NCI-H526 treated with DMSO at 0.1 percent for 48 hours (cell line): ENCODE data around the gene AK9.
A peak's percentile ranks its signal among the peaks of the same experiment; 100 is the strongest.
"Not testable (repeated sequence)": the region's sequence is repeated elsewhere in the genome, so short reads cannot be mapped to it uniquely, and the experiment has no call there.

Source experiments
- DNase-seq: peaks from one replicate; lab custom pipeline; 2025; lab: John Stamatoyannopoulos, UW

Gene AK9

DNA sequence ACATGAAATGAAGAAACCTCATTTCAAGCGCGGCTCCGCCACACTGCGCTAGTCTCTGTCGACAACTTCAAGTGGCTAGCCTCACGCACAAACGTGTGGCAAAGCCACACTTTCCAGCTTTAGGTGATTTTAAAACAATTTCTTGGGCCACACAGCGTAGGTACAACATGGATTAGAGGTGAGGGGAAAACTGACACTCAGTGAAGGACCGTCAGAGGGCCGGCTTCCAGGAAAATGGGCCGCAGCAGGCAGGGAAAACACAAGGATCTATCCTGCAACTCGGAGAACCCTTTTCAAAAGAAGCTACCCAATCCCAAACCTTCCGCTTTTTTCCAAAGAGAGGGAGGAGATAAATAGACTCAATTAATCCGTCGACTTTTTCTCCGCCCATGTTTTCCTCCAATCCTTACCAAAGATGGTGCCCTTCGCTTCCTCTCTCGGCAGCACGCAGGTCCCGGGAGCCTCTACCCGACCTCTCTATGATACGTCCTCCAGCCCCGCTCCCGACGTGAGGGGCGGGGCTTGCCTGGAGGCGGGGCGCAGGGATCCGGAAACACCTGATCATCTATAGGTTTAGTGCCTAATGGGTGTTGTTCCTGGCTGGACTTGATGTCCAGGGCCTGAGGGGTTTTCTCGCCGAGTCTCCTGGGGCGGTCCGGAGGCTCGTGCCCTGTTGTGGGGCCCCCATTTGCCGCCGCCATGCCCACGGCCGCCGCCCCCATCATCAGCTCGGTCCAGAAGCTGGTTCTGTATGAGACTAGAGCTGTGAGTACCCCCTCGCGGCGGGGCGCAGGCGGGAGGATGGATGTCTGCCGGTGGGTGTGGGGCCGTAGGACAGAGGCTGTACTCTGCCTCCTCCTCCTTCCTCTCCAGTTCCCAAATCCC lies at the start of gene AK9, which contains the start of gene FIG4:
Gene AK9, minus strand, starts transcription at position 466 of the 885 bp plus-strand sequence. CDS start 15,457 bp downstream, outside the sequence.
Gene FIG4, plus strand, starts transcription at position 560 of the 885 bp plus-strand sequence. Its CDS starts 140 bp downstream, at position 700.
- peak; percentile 90 for DNase-seq

DNA sequence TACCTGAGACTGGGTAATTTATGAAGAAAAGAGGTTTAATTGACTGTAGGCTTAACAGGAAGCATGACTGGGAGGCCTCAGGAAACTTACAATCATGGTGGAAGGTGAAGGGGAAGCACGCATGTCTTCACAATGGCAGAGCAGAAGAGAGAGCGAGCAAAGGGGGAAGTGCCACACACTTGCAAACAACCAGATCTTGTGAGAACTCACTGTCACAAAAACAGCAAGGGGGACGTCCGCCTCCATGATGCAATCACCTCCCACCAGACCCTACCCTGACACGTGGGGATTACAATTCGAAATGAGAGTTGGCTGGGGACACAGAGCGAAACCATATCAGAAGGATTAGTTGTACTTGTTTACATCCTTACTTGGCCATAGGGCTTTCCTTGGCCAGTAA lies 49.8 kb upstream of the AK9 start:
- DNase-seq: no peak

DNA sequence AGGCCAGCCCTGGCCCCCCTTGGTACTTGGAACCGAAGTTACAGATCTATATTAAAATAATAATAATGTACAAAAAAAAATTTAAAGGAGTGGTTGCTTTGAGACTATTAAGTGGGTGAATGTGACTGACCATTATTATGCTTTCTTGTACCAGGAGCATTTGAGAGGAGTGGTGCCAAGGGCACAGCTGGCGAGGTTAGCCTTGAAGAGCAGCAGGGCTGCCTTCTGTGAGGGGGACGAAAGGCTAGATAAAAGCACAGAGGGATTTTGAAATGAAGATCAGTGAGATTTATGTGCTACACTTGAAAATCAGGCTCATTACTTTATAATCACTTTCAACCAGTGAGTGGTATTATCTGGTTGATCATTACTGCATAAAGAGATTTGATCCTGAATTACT lies 48.7 kb upstream of the AK9 start:
- DNase-seq: no peak

DNA sequence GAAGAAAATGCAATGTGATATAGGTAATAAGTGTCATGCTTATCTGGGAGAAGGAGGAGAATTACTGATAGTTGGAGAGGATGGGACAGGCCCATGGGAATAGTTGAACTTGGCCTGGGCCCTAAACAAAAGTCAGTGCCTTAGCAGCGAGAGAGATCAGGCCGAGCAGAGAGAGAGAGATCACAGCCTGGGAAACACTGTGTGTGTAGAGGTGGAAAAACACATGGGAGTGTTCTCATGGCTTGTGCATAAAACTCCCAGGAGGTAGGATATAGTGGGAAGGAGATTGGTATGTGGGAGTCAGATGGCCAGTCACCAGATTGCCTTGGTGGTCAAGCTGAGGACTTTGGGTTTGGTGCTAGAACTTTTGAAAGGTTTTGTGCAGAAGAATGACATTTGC lies 47.7 kb upstream of the AK9 start:
- no peak for DNase-seq

DNA sequence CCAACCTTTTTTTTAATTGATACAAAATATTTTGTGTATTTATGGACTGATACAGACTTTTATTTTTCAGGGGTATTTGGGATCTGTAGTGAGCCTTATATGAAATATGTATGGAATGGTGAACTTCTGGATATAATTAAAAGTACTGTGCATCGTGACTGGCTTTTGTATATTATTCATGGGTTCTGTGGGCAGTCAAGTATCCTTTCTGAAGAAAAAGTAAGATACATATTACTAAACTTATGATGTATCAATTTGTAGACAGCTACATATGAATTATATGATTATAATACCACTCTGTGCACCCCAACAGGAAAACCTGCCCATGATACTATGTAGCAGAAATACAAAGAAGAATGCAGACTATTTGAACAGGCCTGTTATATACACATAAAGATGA lies 47.3 kb upstream of the AK9 start:
- no peak for DNase-seq

DNA sequence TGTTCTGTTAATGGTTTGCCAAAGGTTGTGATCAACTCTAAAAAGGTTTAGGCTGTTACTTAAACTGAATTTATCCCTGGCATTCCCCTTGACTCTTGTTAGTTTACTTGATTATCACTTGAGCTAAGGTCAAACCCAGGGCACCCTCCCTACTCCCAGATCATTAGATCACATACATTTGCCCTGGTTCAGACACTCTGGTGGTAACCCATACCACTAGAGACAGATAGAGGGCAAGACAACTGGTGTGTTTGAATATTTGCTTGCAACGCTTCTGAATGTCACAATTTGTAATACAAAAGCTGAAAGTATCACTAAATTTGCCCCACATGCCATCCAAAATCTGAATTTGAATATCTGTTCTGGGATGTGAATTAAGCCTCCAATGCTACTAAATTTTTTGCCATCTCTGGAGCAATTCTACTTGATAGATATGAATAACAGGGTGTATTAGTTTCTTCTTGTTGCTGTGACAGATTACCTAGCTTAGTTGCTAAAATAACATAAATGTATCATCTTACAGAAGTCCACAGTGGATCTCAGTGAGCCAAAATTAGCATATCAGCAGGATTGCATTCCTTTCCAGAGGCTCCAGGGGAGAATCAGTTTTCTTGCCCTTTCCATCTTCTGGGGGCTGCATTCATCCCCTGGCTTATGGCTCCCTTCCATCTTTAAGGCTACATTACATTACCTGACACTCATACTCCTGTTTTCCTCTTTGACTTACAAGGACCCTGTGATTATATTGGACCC lies 45.4 kb upstream of the AK9 start:
- no peak for DNase-seq

DNA sequence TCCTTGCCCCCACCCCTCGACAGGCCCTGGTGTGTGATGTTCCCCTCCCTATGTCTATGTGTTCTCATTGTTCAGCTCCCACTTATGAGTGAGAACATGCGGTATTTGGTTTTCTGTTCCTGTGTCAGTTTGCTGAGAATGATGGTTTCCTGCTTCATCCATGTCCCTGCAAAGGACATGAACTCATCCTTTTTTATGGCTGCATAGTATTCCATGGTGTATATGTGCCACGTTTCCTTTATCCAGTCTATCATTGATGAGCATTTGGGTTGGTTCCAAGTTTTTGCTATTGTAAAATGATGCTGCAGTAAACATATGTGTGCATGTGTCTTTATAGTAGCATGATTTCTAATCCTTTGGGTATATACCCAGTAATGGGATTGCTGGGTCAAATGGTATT lies 34.2 kb upstream of the AK9 start:
- not testable (repeated sequence) for DNase-seq

DNA sequence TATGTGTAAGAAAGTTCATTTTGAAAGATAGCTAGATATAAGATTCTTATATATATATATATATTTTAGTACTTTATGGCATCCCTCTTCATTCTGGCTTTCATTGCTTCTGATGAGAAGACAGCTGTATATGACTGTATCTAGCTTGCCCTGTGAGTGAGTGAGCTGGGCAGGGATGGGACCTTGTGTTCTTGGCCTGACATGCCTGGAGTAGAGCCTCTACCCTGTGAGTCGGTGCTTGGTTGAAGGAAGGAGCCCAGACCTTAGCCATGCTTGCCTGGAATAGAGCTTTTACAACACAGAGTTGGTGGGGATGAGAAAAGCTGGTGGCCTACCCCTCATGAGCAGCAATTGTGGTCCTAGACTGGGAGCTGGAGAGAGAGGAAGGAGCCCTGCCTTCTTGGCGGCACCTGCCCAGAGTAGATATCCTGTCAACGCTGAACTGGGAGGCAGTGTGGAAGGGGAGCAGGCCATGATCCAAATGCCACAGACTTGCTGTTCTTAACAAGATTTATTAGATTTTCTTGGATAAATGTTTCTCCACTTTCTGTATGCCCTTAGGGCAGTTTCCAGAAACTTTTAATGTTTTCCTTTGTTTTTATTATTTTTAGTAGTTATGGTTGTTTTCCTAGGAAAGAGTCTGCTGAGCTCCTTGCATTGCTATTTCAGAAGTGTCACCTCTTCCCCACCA lies 31.7 kb upstream of the AK9 start:
- no peak for DNase-seq

DNA sequence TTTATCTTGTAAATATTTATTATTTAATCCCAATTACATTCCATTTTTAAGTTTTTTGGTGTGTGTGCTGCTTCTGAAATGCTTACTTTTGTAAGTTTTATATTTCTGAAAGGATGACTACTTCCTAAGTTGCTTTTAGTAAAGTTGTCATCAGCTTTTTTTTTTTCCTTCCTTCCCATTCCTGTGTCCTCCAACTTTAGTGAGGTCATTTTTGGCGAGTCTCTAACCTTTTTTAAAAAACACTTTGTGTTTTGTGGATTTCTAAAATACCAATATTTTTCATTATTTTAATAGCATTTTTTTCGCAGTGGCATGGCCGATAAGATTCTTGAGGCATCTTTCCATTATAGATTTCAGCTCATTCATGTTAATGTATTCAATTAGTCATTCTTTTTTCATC lies 31.0 kb upstream of the AK9 start:
- no peak for DNase-seq

DNA sequence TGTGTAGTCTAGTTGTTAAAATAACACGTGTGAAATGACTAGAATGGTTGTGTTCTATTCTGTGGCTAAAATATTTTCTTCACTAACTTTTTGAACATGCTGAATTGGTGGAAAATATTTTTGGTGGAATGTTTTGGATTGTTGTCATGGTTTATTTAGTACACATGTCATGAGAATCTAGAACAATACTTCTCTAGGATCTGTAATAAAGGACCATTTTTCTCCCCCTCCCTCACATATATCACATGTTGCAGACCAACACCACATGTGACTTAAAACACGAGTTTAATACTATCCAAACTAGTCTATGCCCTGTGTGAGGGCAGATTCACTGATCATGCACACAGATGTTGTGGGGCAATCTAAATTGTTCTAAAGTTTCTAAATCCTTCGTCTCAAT lies 29.3 kb upstream of the AK9 start:
- no peak for DNase-seq

DNA sequence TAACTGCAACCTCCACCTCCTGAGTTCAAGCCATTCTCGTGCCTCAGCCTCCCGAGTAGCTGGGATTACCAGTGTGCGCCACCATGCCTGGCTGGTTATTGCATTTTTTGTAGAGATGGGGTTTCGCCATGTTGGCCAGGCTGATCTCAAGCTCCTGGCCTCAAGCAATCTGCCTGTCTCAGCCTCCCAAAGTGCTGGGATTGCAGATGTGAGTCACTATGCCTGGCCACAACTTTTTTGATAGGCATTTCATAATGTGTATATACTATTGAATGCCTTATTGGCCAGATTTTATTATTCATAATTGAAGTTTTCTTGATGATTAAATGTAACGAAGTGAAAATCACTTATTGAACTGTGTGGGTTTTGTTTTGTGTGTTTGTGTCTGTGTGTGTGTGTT lies 28.0 kb upstream of the AK9 start:
- no peak for DNase-seq

DNA sequence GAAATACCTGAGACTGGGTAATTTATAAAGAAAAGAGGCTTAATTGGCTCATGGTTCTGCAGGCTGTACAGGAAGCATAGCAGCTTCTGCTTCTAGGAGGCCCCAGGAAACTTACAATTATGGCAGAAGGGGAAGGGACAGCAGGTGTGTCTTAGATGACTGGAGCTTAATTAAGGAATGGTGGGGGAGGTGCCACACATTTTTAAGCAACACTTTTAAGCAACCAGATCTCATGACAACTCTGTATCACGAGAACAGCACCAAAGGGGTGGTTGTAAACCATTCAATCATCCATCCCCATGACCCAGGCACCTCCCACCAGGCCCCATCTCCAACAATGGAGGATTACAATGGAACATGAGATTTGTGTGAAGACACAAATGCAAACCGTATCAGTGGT lies 27.0 kb upstream of the AK9 start:
- DNase-seq: no peak

DNA sequence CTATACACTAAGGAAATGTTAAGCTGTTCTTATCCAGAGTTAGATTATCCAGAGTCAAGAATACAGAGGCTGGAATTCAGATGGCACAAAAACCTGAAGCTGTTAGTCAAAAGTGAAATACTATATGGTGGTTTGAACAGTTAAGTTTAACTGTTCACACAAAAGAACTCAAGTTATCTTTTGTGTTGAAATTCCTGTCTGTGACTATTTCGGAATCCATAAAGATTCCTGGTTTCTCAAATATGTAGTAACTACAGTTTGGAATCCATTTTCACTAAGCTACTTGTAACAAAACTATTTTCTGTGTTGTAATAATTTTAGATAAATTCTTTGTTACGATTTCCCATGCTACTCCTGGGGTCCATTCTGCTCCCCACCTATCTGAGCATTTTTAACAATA lies 24.6 kb upstream of the AK9 start:
- no peak for DNase-seq

DNA sequence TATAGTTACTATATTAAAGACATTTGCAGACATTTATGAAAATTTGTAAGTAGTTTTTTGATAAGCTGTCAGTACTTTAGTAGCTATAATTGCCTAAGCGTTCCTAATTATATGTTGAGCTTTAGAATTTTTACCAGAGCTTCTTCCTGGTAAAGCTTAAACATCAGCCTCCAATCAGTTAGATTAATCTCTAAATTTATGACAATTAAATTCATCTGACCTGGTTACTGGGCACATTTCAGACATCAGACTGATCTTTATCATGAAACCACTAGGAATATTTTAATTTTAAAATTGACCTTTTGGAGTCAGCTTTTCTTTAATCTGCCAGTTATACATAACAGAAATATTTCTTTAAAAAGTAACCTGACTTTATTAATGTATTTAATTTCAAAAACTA lies 23.6 kb upstream of the AK9 start:
- no peak for DNase-seq

DNA sequence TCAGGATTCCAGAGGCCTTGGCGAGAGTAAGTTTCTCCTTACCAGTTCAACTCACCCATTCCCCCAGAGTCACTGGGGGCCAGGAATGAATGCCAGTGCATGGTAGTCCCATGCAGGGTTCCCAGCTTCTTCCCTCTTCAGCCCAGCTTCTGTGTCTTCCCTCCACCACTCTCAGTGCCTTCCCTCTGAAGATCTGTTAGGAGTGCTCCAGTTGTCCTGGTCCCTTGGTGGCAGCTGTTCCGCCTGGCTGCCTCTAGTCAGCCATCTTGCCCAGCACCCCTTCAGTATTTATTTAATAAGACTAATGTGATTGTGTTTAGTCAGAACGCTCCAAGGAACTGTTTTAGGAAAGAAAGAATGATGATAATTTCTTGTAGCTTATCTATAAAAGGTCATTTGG lies 23.2 kb upstream of the AK9 start:
- DNase-seq: no peak

DNA sequence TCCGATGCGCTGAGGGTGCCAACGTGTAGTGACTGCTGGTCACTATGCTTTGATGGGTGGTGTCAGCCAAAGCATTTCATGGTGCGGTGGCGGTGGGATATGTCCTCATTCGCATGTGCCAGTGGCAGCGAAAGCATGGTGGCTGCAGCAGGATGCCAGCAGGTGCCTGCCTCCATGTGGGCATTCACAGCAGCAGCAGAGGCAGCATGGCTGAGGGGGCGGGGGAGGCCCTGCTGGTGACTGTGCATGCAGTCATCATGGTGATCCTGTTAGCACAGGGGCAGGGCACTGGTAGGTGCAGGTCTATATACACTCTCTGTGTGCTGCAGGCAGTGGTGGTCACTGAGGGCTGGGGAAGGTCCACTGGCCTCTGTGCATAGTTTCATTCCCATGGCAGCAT lies 22.1 kb upstream of the AK9 start:
- DNase-seq: no peak

DNA sequence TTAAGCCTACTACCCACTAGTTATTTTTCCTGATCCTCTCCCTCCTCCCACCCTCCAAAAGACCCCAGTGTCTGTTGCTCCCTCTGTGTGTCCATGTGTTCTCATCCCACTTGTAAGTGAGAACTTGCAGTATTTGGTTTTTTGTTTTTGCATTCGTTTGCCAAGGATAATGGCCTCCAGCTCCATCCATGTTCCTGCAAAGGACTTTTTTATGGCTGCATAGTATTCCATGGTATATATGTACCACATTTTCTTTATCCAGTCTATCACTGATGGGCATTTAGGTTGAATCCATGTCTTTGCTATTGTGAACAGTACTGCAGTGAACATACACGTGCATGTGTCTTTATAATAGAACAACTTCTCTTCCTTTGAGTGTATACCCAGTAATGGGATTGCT lies 17.1 kb upstream of the AK9 start:
- not testable (repeated sequence) for DNase-seq

DNA sequence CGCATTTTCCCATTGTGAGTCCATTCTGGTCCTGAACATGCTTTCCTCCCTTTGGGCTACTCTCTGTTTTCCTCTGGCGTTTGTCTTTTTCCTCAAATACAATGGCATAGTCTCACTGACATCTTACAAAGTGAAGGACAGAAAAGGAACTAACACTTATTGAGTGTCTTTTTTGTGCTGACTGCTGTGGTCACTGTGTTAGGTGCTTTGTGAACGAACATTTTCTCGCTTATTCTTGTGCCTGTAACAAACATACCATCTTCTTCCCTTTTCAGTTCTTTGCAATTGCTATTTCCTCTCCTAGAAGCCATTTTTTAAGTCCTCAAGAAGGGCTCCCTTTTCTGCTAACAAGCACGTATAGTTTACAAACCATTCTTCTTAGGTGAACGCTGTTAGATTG lies 15.5 kb upstream of the AK9 start:
- DNase-seq: no peak

DNA sequence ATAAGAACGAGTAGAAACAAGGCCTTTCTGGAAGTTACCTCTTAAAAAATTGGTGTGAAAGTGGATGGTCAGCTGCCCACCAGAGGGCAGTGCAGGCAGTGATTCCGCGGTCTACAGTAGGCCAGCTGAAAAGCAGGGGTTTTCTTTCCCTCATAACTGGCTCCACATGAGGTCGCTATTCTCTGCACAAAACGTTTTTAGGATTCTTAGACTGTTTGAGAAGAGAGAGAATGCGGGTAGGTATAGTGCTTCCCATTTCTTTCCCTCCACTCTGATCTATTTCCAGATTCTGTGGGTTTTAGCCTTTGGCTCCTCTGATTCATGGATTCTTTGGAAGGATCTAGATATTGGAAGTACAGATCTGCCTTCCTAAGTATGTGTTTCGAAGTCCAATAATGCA lies 14.3 kb upstream of the AK9 start:
- DNase-seq: peak; percentile 88

DNA sequence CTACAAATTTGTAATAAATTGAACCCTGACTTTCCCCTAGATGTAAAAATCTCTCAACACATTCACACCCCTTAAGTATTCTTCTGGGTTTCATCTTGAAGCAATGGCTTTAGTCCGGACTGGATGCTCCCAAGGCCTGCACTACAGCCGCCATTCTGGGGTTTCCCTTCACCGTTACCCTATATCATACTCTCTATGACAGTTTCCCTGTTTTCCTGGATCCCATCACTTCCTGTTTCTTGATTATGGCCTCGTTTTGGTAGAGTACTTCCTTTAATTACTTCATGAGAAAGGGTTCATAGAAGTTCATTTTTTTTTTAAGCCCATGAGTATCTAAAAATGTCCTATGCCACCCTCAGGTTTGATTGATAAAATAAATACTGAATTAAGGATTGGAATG lies 11.8 kb upstream of the AK9 start:
- no peak for DNase-seq

DNA sequence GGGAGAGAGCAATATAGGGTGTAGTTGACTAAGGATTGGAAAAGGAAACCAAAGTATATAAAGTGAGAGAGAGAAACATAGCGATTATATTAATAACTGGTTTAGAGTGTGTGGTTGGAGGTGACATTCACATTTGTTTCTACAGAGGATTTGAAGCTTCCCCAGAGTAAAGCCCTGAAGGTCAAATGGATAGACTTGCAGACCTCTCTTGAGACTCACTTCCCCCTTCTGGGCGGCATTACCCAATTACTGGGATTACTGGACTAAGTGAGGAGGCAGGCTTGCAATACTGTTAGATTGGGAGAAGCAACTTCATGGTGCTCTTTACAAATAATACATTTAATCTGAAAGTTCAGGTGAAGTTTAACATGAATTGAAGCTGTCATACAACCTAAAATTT lies 10.8 kb upstream of the AK9 start:
- no peak for DNase-seq

DNA sequence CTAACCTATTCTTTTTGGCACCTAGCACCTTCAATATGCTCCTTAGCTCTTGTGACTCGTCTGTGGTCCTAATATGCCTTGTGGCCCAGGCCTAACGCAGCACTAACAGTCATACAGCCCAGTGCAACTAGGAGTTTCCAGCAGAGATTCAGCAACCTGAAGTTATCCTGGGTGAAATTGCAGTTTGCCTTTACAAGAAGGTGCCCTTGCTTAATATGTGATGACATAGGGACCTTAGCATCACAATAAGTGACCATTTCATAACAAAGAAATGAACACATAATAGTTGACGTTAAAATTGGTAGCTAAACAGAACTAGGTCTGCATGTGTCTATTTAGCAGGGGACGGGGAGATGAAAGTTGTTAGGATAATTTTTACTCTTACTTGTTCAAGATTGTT lies 10.2 kb upstream of the AK9 start:
- no peak for DNase-seq

DNA sequence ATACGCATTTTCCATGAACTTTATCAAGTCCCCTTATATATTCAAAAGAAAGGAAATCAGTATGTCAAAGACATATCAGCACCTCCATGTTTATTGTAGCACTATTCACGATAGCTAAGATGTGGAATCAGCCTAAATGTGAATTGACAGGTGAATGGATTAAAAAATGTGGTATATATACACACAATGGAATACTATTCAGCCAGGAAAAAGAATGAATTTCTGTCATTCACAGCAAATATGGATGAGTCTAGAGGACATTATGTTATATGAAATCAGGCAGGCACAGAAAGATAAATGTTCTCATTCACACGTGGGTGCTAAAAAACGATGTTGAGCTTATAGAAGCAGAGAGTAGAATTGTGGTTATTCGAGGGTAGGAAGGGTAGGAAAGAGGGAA lies 5.4 kb upstream of the AK9 start:
- no peak for DNase-seq
